Inflammatory macrophage treated with lipopolysaccharide for 1 hour (primary cell): ENCODE data around the gene MARVELD2.
"Not testable (repeated sequence)": the region's sequence is repeated elsewhere in the genome, so short reads cannot be mapped to it uniquely, and the experiment has no call there.

Source experiments
- DNase-seq, 2 donors: peaks; one replicate each; pipeline ENCODE4 v3.0.0-alpha.2; 2020 to 2022

The MARVELD2 gene

GRCh38 chr5:69450527-69450926, 35.6 kb downstream of the MARVELD2 start:
- not testable (repeated sequence) for DNase-seq

- no peak for DNase-seq
Observed at GRCh38 chr5:69451941-69452647, 37.2 kb downstream of the MARVELD2 start.

GRCh38 chr5:69453487-69453886, 38.6 kb downstream of the MARVELD2 start:
- DNase-seq, result not testable (repeated sequence)

- no peak for DNase-seq
Observed at GRCh38 chr5:69454460-69455249, 39.7 kb downstream of the MARVELD2 start.

- DNase-seq, result not testable (repeated sequence)
Observed at GRCh38 chr5:69455428-69455988, 40.6 kb downstream of the MARVELD2 start.

- no peak for DNase-seq
Observed at GRCh38 chr5:69462170-69462569, 47.3 kb downstream of the MARVELD2 start.

GRCh38 chr5:69466375-69466774, 51.5 kb downstream of the MARVELD2 start:
- DNase-seq, result not testable (repeated sequence)

- no peak for DNase-seq
Observed at GRCh38 chr5:69467442-69468225, 52.7 kb downstream of the MARVELD2 start.

GRCh38 chr5:69468631-69469030, 53.7 kb downstream of the MARVELD2 start:
- no peak for DNase-seq

GRCh38 chr5:69471516-69471915, 56.6 kb downstream of the MARVELD2 start:
- not testable (repeated sequence) for DNase-seq

GRCh38 chr5:69472535-69473143, 57.7 kb downstream of the MARVELD2 start:
- DNase-seq, result not testable (repeated sequence)

GRCh38 chr5:69477170-69477569, 62.3 kb downstream of the MARVELD2 start:
- no peak for DNase-seq

GRCh38 chr5:69478296-69478695, 63.4 kb downstream of the MARVELD2 start:
- not testable (repeated sequence) for DNase-seq

- DNase-seq, result no peak
Observed at GRCh38 chr5:69484891-69485290, 70.0 kb downstream of the MARVELD2 start.

- DNase-seq, result no peak
Observed at GRCh38 chr5:69485471-69485870, 70.6 kb downstream of the MARVELD2 start.

- no peak for DNase-seq
Observed at GRCh38 chr5:69489246-69489645, 74.3 kb downstream of the MARVELD2 start.

- DNase-seq, result no peak
Observed at GRCh38 chr5:69491027-69491426, 76.1 kb downstream of the MARVELD2 start.

- DNase-seq, result no peak
Observed at GRCh38 chr5:69491838-69492390, 77.0 kb downstream of the MARVELD2 start.

- DNase-seq, result no peak
Observed at GRCh38 chr5:69492391-69492922, 77.5 kb downstream of the MARVELD2 start, which contains the start of gene OCLN. Gene OCLN (plus strand): TSS chr5:69492790. CDS start chr5:69504245, 11,455 bp downstream.

GRCh38 chr5:69492923-69493395, 78.0 kb downstream of the MARVELD2 start:
- DNase-seq, result no peak

GRCh38 chr5:69493396-69494133, 78.6 kb downstream of the MARVELD2 start:
- DNase-seq, result peak; percentile 29
